ENCODE data around the gene KCND3. TPM values are rescaled to one million over a fixed set of nuclear protein-coding genes. Genes with fewer than 3 reads are reported as not detected.

KCND3 gene
- polyA plus RNA-seq, 3 donors = not detected

GRCh38 chr1:111735858-111736544 lies 253.5 kb downstream of the KCND3 start:
- Histone ChIP-seq H2AFZ (ENCODE audit: insufficient read depth, low read depth, low read length, poor library complexity, severe bottlenecking) (no peak overlapping the region), H3K4me3 (replicated peaks in 1 of 3; ENCODE audit: low read depth in 2 of 3, low read length in 3 of 3) (no peak overlapping the region), H3K27ac (ENCODE audit: low read depth in 1 of 2, low read length in 2 of 2) (no peak overlapping the region), H3K36me3 (replicated peaks in 1 of 2; ENCODE audit: control insufficient read depth in 1 of 2, insufficient read depth in 2 of 2, low read length in 2 of 2) (no peaks in the 10 kb centered on the region), H4K20me1 (ENCODE audit: insufficient read depth, low read length) (no peaks in the 10 kb centered on the region), H3K4me2 (replicated peaks; ENCODE audit: extremely low read depth, low read length, poor library complexity, severe bottlenecking) (no peak overlapping the region), H3K4me1 (ENCODE audit: control insufficient read depth in 1 of 2, insufficient read depth in 2 of 2, low read length in 2 of 2) (peaks cover 78 to 83% of the 10 kb centered on the region in 2 donors), H3K27me3 (ENCODE audit: control insufficient read depth in 2 of 2, insufficient read depth in 2 of 2, low read length in 2 of 2) (peaks cover 4 to 28% of the 10 kb centered on the region in 2 donors), H3K9ac (ENCODE audit: insufficient read depth, low read length, poor library complexity, severe bottlenecking) (no peak overlapping the region), H3K9me3 (replicated peaks in 1 of 2; ENCODE audit: control insufficient read depth in 1 of 2, insufficient read depth in 1 of 2, low read length in 2 of 2) (peaks cover 0 to under 1% of the 10 kb centered on the region in 2 donors), H3K79me2 (ENCODE audit: insufficient read depth, low read length) (no peaks in the 10 kb centered on the region)
- DNase-seq = no peak
- peaks cover 35% of the 10 kb centered on the region for H3K4me1 Mint-ChIP-seq
- H3K4me3 Mint-ChIP-seq = no peak overlapping the region
- 94% methylated on average over 2 of the region's 8 CpGs for WGBS (ENCODE audit: insufficient coverage)
- no peak overlapping the region for H3K27ac Mint-ChIP-seq
- intact Hi-C loops (cut with micrococcal nuclease) = loop anchor here (10.0 kb wide), 4 partner anchors 121 to 771 kb away; partner anchors contain the start of genes ADORA3 (in 1 of the 2), DENND2D (in 1 of the 2), LRIF1 (in 1 of the 2) and RAP1A (in 1 of the 2)
- H3K27me3 Mint-ChIP-seq (ENCODE audit: low read depth in 3 of 3) = peaks cover 24 to 43% (median 35%) of the 10 kb centered on the region in 3 donors
- H3K9me3 Mint-ChIP-seq = peaks cover 0 to 14% (median 5%) of the 10 kb centered on the region in 7 donors
- peaks cover 20 to 30% of the 10 kb centered on the region in 2 donors for H3K36me3 Mint-ChIP-seq
- TF ChIP-seq CTCF (IDR thresholded peaks at IDR 0.05) = no peak

- H3K4me3 Mint-ChIP-seq = no peak overlapping the region
- no peak overlapping the region for H3K27ac Mint-ChIP-seq
- peaks cover 74 to 79% of the 10 kb centered on the region in 2 donors for H3K4me1 ChIP-seq (ENCODE audit: control insufficient read depth in 1 of 2, insufficient read depth in 2 of 2, low read length in 2 of 2)
Observed at GRCh38 chr1:111735321-111735720, 254.1 kb downstream of the KCND3 start.

More at GRCh38 chr1:111735321-111735720, 254.1 kb downstream of the KCND3 start:
- H3K36me3 Mint-ChIP-seq = peaks cover 23 to 32% of the 10 kb centered on the region in 2 donors
- Histone ChIP-seq H3K9ac (ENCODE audit: insufficient read depth, low read length, poor library complexity, severe bottlenecking) (no peak overlapping the region), H3K4me3 (replicated peaks in 1 of 3; ENCODE audit: low read depth in 2 of 3, low read length in 3 of 3) (no peak overlapping the region), H3K27me3 (ENCODE audit: control insufficient read depth in 2 of 2, insufficient read depth in 2 of 2, low read length in 2 of 2) (peaks cover 2 to 21% of the 10 kb centered on the region in 2 donors), H4K20me1 (ENCODE audit: insufficient read depth, low read length) (no peaks in the 10 kb centered on the region), H3K79me2 (ENCODE audit: insufficient read depth, low read length) (no peaks in the 10 kb centered on the region), H3K36me3 (replicated peaks in 1 of 2; ENCODE audit: control insufficient read depth in 1 of 2, insufficient read depth in 2 of 2, low read length in 2 of 2) (no peaks in the 10 kb centered on the region), H3K9me3 (replicated peaks in 1 of 2; ENCODE audit: control insufficient read depth in 1 of 2, insufficient read depth in 1 of 2, low read length in 2 of 2) (no peaks in the 10 kb centered on the region), H3K27ac (ENCODE audit: low read depth in 1 of 2, low read length in 2 of 2) (no peak overlapping the region), H3K4me2 (replicated peaks; ENCODE audit: extremely low read depth, low read length, poor library complexity, severe bottlenecking) (no peak overlapping the region), H2AFZ (ENCODE audit: insufficient read depth, low read depth, low read length, poor library complexity, severe bottlenecking) (no peak overlapping the region)
- peaks cover 28% of the 10 kb centered on the region for H3K4me1 Mint-ChIP-seq
- 100% methylated on average over 1 of the region's 4 CpGs for WGBS (ENCODE audit: insufficient coverage)
- H3K9me3 Mint-ChIP-seq = peaks cover 0 to 9% (median 0%) of the 10 kb centered on the region in 7 donors
- no peak for DNase-seq
- TF ChIP-seq CTCF (IDR thresholded peaks at IDR 0.05) = no peak
- H3K27me3 Mint-ChIP-seq (ENCODE audit: low read depth in 3 of 3) = peaks cover 18 to 36% (median 28%) of the 10 kb centered on the region in 3 donors
- intact Hi-C loops (cut with micrococcal nuclease) = loop anchor here (10.0 kb wide), 4 partner anchors 121 to 771 kb away; partner anchors contain the start of genes ADORA3 (in 1 of the 2), DENND2D (in 1 of the 2), LRIF1 (in 1 of the 2) and RAP1A (in 1 of the 2)

Measured in CD14-positive monocyte (primary cell).